ENCODE results near the gene CLDN20.

- TF ChIP-seq POU2F2 (IDR thresholded peaks at IDR 0.05; ENCODE audit: borderline replicate concordance, low read depth, low read length) (no peak), CTCF (IDR thresholded peaks at IDR 0.05 in 2 of 3, conservative IDR thresholded peaks at IDR 0.05 in 1 of 3; ENCODE audit: control insufficient read depth in 2 of 3, extremely low read depth in 1 of 3, insufficient read depth in 1 of 3, low read depth in 3 of 3, low read length in 3 of 3) (no peak), TCF7 (IDR thresholded peaks at IDR 0.05; ENCODE audit: borderline replicate concordance) (no peak), SREBF2 (IDR thresholded peaks at IDR 0.05; ENCODE audit: low read length) (no peak), RFX5 (IDR thresholded peaks at IDR 0.05; ENCODE audit: low read depth, low read length) (no peak), ZBTB33 (IDR thresholded peaks at IDR 0.05) (no peak), MXI1 (IDR thresholded peaks at IDR 0.05; ENCODE audit: low read depth, low read length) (no peak), EZH2 (IDR thresholded peaks at IDR 0.05; ENCODE audit: borderline replicate concordance, control insufficient read depth, low read depth, low read length) (no peak), BACH1 (IDR thresholded peaks at IDR 0.05; ENCODE audit: borderline replicate concordance) (no peak), KDM1A (IDR thresholded peaks at IDR 0.05; ENCODE audit: borderline replicate concordance) (no peak)
Measured at GRCh38 chr6:155319902-155320301, 56.1 kb downstream of the CLDN20 start.

Data from GM12878 (cell line).